GM23248 (cell line): ENCODE measurements around the gene ZFP92.

Experiments
- EZH2 ChIP-seq: fragments of 200-600 bp; sonication (generic); IDR thresholded peaks from 2 replicates; pipeline ENCODE4 v1.6.1; 2018; ENCODE audit warnings: antibody characterized with exemption, mild to moderate bottlenecking; ENCODE audit not compliant: insufficient read depth, poor library complexity, severe bottlenecking
- EZH2phosphoT487 ChIP-seq: fragments of 200-600 bp; sonication (generic); IDR thresholded peaks from 2 replicates; pipeline ENCODE4 v1.6.1; 2018; ENCODE audit warnings: antibody characterized with exemption, moderate library complexity, mild to moderate bottlenecking, low read depth; ENCODE audit not compliant: insufficient read depth

- no peak for TF ChIP-seq EZH2phosphoT487
- TF ChIP-seq EZH2: no peak
These were observed 2.4 kb upstream of the ZFP92 start for GRCh38 chrX:153408871-153409351.
